ENCODE results near the gene LYPD3.
A peak's percentile ranks its signal among the peaks of the same experiment; 100 is the strongest.
"Not testable (repeated sequence)": the region's sequence is repeated elsewhere in the genome, so short reads cannot be mapped to it uniquely, and the experiment has no call there.

Gene LYPD3

DNA sequence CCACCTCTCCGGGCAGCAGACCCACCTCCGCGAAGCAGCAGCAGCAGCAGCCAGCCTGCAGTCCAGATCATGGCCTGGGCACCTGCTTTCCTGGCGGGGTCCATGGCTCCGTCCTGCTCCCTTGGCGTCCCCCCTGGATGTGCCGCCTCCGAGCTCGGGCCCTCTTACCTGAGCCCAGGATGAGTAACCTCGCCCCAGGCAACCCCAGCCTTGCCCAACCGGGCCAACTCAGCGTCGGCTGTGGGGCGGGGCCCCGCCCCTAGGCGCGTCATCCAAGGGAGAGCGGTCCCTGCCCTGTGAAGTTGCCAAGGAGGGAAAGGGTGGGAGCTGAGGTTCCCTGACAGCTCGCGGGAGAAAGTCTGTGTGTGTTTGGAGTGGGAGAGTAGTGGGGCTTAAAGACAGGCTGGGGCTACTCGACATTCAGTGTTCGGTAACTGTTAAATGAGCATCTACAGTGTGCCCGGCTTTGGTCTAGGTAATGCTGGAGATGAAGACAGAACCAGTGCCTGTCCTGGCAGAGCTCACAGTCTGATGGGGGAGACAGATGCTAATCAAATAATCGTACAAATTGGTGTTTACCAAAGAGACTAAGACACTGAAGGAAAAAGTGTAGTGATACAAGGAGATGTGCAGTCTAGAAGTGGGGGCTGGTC lies at the start of gene LYPD3:
LYPD3 (minus strand) TSS at position 141 of the 653 bp plus-strand sequence; CDS start at position 104, 37 bp downstream.
- Mint-ChIP-seq H3K4me1 (peaks cover 73% of the 10 kb centered on the region), H3K9me3 (no peaks in the 10 kb centered on the region), H3K27ac (peak within 1 kb of the TSS in 1 of 2 donors; percentile 31), H3K4me3 (peak within 1 kb of the TSS; percentile 86 to 91), H3K27me3 (no peaks in the 10 kb centered on the region)
- ATAC-seq = no peak
- DNase-seq = no peak

DNA sequence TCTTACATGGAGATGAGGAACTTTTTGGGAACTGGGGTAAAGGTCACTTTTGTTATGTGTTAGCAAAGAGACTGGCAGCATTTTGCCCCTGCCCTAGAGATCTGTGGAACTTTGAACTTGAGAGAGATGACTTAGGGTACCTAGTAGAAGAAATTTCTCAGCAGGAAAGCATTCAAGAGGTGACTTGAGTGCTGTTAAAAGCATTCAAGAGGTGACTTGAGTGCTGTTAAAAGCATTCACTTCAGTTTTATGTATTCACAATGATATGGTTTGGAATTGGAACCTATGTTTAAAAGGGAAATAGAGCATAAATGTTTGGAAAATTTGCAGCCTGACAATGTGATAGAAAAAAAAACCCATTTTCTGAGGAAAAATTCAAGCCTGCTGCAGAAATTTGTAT lies 47.0 kb upstream of the LYPD3 start:
- not testable (repeated sequence) for ATAC-seq, H3K4me1 Mint-ChIP-seq, H3K27ac Mint-ChIP-seq, H3K4me3 Mint-ChIP-seq, DNase-seq, H3K27me3 Mint-ChIP-seq, H3K9me3 Mint-ChIP-seq

DNA sequence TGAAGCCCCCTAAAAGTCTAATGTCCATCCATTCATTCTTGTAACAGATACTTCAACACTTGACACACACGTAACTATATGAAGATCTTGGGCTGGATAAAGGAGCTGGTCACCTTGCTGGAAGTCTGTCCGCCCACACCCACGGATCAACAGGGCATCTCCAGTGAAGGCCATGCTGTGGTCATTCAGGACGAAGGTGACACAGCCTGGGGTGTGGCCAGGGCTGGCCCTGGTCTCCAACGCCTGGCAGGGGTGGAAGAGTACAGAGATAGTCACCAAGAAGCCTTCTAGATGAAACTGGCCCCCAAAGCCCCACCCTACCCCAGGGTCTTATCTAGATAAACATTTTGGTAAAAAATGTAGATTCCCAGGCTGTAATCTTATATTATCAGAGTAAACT lies 45.9 kb upstream of the LYPD3 start:
- Mint-ChIP-seq H3K4me1 (no peaks in the 10 kb centered on the region), H3K27me3 (no peaks in the 10 kb centered on the region), H3K27ac (no peak overlapping the region), H3K4me3 (no peak overlapping the region), H3K9me3 (no peaks in the 10 kb centered on the region)
- DNase-seq (no peak), ATAC-seq (no peak)

DNA sequence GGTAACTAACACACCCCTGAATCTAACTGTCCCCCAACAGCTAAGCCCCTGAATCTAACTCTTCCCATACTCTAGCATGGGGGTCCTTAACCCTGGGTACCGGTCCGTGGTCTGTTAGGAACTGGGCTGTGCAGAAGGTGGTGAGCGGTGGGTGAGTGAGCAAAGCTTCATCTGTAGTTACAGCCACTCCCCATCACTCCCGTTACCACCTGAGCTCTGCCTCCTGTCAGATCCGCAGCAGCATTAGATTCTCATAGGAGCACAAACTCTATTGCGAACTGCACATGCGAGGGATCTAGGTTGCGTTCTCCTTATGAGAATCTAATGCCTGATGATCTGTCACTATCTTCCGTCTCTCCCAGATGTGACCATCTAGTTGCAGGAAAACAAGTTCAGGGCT lies 45.3 kb upstream of the LYPD3 start:
- no peaks in the 10 kb centered on the region for H3K27me3 Mint-ChIP-seq
- H3K4me1 Mint-ChIP-seq = no peaks in the 10 kb centered on the region
- DNase-seq (no peak), ATAC-seq (no peak)
- H3K27ac Mint-ChIP-seq = no peak overlapping the region
- H3K4me3 Mint-ChIP-seq = no peak overlapping the region
- H3K9me3 Mint-ChIP-seq = no peaks in the 10 kb centered on the region

DNA sequence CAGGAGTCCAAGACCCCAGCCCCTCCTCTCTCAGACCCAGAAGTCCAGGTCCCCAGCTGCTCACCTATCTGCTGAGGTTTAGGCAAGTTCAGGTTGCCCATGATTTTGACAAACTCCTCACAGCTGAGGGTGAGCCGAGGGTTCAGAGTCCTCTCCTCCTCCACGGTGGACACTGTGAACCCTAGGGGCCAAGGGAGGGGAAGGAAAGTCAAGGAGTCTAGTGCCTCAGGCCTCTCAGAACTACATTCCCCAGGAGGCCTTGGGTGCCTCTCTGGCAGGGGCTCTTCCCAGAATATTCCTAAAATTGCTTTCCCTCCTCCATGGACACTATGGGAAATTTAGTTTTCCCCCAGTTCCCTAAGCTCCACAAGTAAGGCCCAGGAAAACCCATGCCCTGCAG lies 42.5 kb upstream of the LYPD3 start:
- ATAC-seq = no peak
- Mint-ChIP-seq H3K27ac (peak overlapping the region in 1 of 2 donors; percentile 60), H3K4me3 (no peak overlapping the region), H3K9me3 (no peaks in the 10 kb centered on the region), H3K27me3 (no peaks in the 10 kb centered on the region), H3K4me1 (peaks cover 22% of the 10 kb centered on the region)
- no peak for DNase-seq

DNA sequence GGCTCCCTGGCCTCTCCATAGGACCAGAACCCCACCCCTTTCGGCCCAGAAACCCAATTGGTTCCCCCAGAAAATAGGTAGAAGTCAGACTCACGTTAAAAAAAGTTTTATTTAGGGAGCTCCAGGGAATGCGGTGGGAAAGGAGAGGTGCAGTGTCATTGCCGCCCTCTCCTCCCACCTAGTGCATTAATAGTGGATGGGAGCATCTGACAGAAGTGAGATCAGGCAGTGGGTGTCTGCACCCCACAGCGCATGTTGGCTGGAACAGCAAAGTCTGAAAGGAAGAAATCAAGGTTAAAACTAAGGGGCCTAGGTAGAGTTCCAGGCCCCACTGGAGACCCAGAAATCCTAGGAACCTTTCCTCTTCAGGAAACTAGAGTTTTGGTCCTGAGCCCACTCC lies 41.2 kb upstream of the LYPD3 start:
- Mint-ChIP-seq H3K4me1 (peaks cover 30% of the 10 kb centered on the region), H3K9me3 (no peaks in the 10 kb centered on the region), H3K27me3 (no peaks in the 10 kb centered on the region), H3K27ac (no peak overlapping the region), H3K4me3 (no peak overlapping the region)
- ATAC-seq (no peak), DNase-seq (no peak)

GRCh38 chr19:43505941-43506340 lies 40.5 kb upstream of the LYPD3 start:
- DNase-seq (no peak), ATAC-seq (no peak)
- Mint-ChIP-seq H3K9me3 (no peaks in the 10 kb centered on the region), H3K4me3 (peak overlapping the region in 1 of 2 donors; percentile 22), H3K27ac (no peak overlapping the region), H3K27me3 (no peaks in the 10 kb centered on the region), H3K4me1 (peaks cover 30% of the 10 kb centered on the region)

DNA sequence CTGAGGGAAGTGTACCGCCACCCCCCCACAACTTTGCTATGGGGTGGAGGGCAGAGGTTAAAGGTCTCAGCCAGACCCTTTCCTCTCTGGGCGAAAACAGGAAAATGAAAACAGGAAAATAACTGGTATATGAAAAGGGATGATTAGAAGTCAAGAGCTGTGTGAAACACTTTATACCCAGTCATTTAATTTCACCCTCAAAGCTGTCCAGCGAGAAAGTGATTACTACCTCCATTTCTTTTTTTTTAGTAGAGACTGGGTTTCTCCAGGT lies 39.7 kb upstream of the LYPD3 start:
- Mint-ChIP-seq H3K27ac (peak overlapping the region in 1 of 2 donors; percentile 76), H3K4me1 (peaks cover 30% of the 10 kb centered on the region), H3K4me3 (peak overlapping the region; percentile 87 to 96), H3K9me3 (no peaks in the 10 kb centered on the region), H3K27me3 (no peaks in the 10 kb centered on the region)
- no peak for DNase-seq
- ATAC-seq = no peak

DNA sequence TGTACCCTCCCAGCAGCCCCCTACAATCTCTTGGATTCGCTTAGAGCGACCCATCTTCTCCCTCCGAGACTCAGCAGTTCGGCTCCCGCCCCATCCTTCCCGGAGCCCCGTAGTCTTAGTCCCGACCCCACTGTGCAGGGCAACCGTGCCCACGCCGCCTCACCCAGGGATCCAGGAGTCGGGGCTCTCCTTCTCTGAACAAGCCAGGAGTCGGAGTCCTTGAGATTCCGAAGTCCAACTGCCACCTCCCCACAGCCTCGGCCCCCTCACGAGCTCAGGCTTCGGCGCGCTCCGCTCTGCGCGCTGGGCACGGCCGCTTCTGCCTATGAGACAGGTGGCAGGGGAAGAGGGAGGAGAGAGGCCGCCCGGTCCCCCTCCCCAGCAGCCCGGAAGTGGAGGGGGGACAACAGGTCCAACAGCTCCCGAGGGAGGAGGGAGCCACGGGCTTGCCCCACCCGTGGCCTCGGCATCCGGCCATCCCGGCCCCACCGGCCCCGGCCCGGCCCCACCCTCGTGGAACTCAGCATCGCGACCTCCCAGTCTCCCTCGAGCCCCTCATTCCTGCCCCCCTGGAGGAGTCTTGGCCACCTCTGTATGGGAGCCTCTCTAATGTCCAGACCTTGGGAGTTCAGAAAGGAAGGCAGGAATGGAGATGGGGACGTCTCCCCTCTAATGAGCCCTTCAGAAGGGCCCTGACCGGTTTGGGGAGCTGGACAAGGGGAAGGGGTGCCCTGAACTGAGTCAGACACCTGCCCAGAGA lies 39.2 kb upstream of the LYPD3 start, which contains the start of gene PHLDB3:
PHLDB3 (minus strand) TSS at position 321 of the 760 bp plus-strand sequence. CDS start 628 bp downstream, outside the sequence.
- DNase-seq = peak in 1 of 2 donors; percentile 64
- peak within 1 kb of the TSS; percentile 88 to 98 for H3K27ac Mint-ChIP-seq
- H3K4me1 Mint-ChIP-seq = peaks cover 30% of the 10 kb centered on the region
- H3K27me3 Mint-ChIP-seq = no peaks in the 10 kb centered on the region
- H3K4me3 Mint-ChIP-seq = peak within 1 kb of the TSS; percentile 87 to 96
- peak; percentile 69 for ATAC-seq
- no peaks in the 10 kb centered on the region for H3K9me3 Mint-ChIP-seq

GRCh38 chr19:43503501-43504425 lies 38.4 kb upstream of the LYPD3 start:
- ATAC-seq (peak; percentile 91), DNase-seq (peak; percentile 94 to 96)
- Mint-ChIP-seq H3K27ac (peak overlapping the region; percentile 88 to 98), H3K27me3 (no peaks in the 10 kb centered on the region), H3K4me3 (peak overlapping the region; percentile 87 to 96), H3K4me1 (peaks cover 30% of the 10 kb centered on the region), H3K9me3 (no peaks in the 10 kb centered on the region)

GRCh38 chr19:43502419-43502976 lies 37.1 kb upstream of the LYPD3 start:
- Mint-ChIP-seq H3K27me3 (no peaks in the 10 kb centered on the region), H3K4me3 (peak overlapping the region; percentile 87 to 96), H3K27ac (no peak overlapping the region), H3K9me3 (no peaks in the 10 kb centered on the region), H3K4me1 (peaks cover 30% of the 10 kb centered on the region)
- no peak for DNase-seq
- no peak for ATAC-seq

DNA sequence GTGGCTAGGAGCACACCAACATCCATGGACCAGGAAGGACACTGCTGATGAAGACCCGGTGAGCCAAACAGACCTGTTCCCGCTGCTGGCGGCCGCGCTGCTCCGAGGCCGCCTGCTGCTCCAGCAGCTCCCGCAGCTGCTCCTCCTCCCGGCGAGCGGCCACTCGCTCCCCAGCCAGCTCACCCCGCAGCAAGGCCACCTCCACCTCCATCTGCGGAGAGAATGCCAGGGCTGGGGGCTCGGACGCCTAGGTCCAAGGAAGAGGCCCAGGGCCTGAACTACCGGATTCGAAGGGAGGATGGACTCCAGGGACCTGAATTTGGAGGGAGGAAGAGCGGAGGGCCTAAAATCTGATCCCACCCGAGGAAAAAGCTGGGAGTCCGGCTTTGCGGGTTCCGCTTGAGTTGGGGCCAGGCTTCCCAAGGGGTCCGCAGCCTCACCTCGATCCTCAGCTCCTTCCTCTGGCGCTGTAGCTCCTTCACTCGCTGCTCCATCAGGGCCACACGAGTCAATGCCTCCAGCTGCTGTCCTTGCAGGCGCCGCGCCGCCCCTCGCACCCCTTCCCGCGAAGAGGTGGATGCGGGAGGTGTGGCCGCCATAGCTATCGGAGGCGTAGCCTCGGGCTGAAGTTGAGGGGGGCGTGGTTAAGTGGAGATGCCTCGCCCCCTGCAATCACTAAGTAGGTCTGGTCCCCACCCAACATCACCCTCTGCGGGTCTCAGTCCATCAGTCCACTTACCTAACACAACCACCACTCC lies 36.4 kb upstream of the LYPD3 start:
- no peak overlapping the region for H3K27ac Mint-ChIP-seq
- H3K4me1 Mint-ChIP-seq = peaks cover 30% of the 10 kb centered on the region
- H3K4me3 Mint-ChIP-seq = no peak overlapping the region
- DNase-seq (no peak), ATAC-seq (no peak)
- H3K9me3 Mint-ChIP-seq = no peaks in the 10 kb centered on the region
- H3K27me3 Mint-ChIP-seq = no peaks in the 10 kb centered on the region

GRCh38 chr19:43499042-43499441 lies 33.6 kb upstream of the LYPD3 start:
- no peak for ATAC-seq
- Mint-ChIP-seq H3K4me3 (no peak overlapping the region), H3K27ac (peak overlapping the region in 1 of 2 donors; percentile 83), H3K27me3 (no peaks in the 10 kb centered on the region), H3K4me1 (peaks cover 18% of the 10 kb centered on the region), H3K9me3 (no peaks in the 10 kb centered on the region)
- no peak for DNase-seq

DNA sequence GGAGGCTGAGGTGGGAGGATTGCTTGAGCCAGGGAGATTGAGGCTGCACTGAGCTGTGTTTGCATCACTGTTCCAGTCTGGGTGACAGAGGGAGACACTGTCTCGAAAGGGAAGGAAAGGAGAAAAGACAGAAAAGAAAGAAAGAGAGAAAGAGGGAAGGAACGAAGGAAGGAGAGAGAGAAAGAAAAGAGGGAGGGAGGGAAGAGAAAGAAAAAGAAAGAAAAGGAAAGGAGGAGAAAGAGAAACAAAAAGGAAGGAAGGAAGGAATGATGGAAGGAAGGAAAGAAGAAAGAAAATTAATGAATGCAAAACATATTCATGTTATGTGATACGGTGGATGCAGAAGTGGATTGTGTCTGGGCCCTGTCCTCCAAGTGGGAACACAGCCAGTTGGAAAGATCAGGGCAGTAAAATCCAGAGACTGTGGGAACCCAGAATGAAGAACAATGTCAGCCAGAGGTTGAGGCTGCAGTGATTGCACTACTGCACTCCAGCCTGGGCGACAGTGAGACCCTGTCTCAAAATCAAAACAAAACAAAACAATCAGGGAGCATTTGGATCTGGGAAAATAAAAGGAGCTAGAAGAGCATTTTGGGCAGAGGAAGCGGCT lies 32.9 kb upstream of the LYPD3 start:
- no peaks in the 10 kb centered on the region for H3K27me3 Mint-ChIP-seq
- no peaks in the 10 kb centered on the region for H3K9me3 Mint-ChIP-seq
- H3K27ac Mint-ChIP-seq = no peak overlapping the region
- ATAC-seq = no peak
- peaks cover 13% of the 10 kb centered on the region for H3K4me1 Mint-ChIP-seq
- no peak overlapping the region for H3K4me3 Mint-ChIP-seq
- DNase-seq = no peak

All from stimulated activated naive CD8-positive, alpha-beta T cell treated with anti-CD3 and anti-CD28 coated beads, Interleukin-15, amount 100 ng/mL, for 72 hours (primary cell).